ENCODE data around the gene OPTN. TPM values are rescaled to one million over a fixed set of nuclear protein-coding genes. Genes with fewer than 3 reads are reported as not detected.

The OPTN gene
- total RNA-seq, 2 experiments from 2014 or later = 86.8 to 99.6 TPM

- ATAC-seq (ENCODE audit: poor library complexity) (no peak), DNase-seq (peak in 7 of 14 experiments; percentile 12 to 50 (median 27))
- Histone ChIP-seq H3K27ac (ENCODE audit: low read depth in 1 of 2, low read length in 2 of 2) (no peak overlapping the region), H3K4me3 (ENCODE audit: low read length) (peak overlapping the region; percentile 36), H3K36me3 (ENCODE audit: insufficient read depth, low read length) (no peaks in the 10 kb centered on the region), H3K9me3 (ENCODE audit: control insufficient read depth in 1 of 2, insufficient read depth in 1 of 2, low read length in 2 of 2) (no peaks in the 10 kb centered on the region), H3K27me3 (ENCODE audit: control insufficient read depth in 1 of 2, insufficient read depth in 2 of 2, low read length in 2 of 2) (no peaks in the 10 kb centered on the region), H3K4me1 (ENCODE audit: insufficient read depth, low read length) (peaks cover 12% of the 10 kb centered on the region)
- intact Hi-C loops (cut with DNase I, micrococcal nuclease) = no loop called here
- Mint-ChIP-seq H3K27ac (no peak overlapping the region), H3K4me3 (peak overlapping the region; percentile 50), H3K4me1 (ENCODE audit: low read depth) (peaks cover 16% of the 10 kb centered on the region), H3K36me3 (ENCODE audit: low read depth) (no peaks in the 10 kb centered on the region), H3K9me3 (peaks cover 3% of the 10 kb centered on the region), H3K27me3 (no peaks in the 10 kb centered on the region)
- ChIA-PET CTCF (interaction anchor here (0.6 kb wide), 1 partner anchor 133 kb away, joined by 5 read pairs; no protein-coding TSS in a partner anchor), POLR2A (interaction anchor here (1.4 kb wide), 1 partner anchor 144 kb away, joined by 7 read pairs; no protein-coding TSS in a partner anchor)
- no peak for TF ChIP-seq CTCF (IDR thresholded peaks at IDR 0.05)
These were observed 58.4 kb downstream of the OPTN start for GRCh38 chr10:13158401-13158800.

GRCh38 chr10:13160934-13161856 lies 61.2 kb downstream of the OPTN start, which contains the start of gene MCM10:
TSS of gene MCM10 (plus strand) at chr10:13161558. CDS start at chr10:13164203, 2,645 bp downstream.
- ATAC-seq (ENCODE audit: poor library complexity) = peak; percentile 100
- no peaks in the 10 kb centered on the region for H3K36me3 ChIP-seq (ENCODE audit: insufficient read depth, low read length)
- peak; percentile 94 for TF ChIP-seq CTCF (IDR thresholded peaks at IDR 0.05)
- H3K27ac ChIP-seq (ENCODE audit: low read depth in 1 of 2, low read length in 2 of 2) = peak within 1 kb of the TSS in 1 of 2 donors; percentile 24
- POLR2A ChIA-PET = interaction anchor here (0.7 to 4.3 kb wide), 6 partner anchors 24 to 426 kb away, joined by 3 to 39 read pairs (median 4); partner anchors contain the start of genes OPTN, PHYH and PRPF18
- H3K9me3 ChIP-seq (ENCODE audit: control insufficient read depth in 1 of 2, insufficient read depth in 1 of 2, low read length in 2 of 2) = no peaks in the 10 kb centered on the region
- DNase-seq = peak; percentile 93 to 99 (median 96)
- no peaks in the 10 kb centered on the region for H3K27me3 ChIP-seq (ENCODE audit: control insufficient read depth in 1 of 2, insufficient read depth in 2 of 2, low read length in 2 of 2)
- Mint-ChIP-seq H3K27me3 (no peaks in the 10 kb centered on the region), H3K9me3 (no peaks in the 10 kb centered on the region), H3K4me1 (ENCODE audit: low read depth) (peaks cover 16% of the 10 kb centered on the region), H3K27ac (peak within 1 kb of the TSS; percentile 72), H3K4me3 (peak within 1 kb of the TSS; percentile 91), H3K36me3 (ENCODE audit: low read depth) (no peaks in the 10 kb centered on the region)
- peak within 1 kb of the TSS; percentile 53 for H3K4me3 ChIP-seq (ENCODE audit: low read length)
- CTCF ChIA-PET = interaction anchor here (0.7 to 2.0 kb wide), 11 partner anchors 11 to 425 kb away, joined by 3 to 14 read pairs (median 5); partner anchors contain the start of genes PHYH and PRPF18
- intact Hi-C loops (cut with DNase I, micrococcal nuclease) = loop anchor here (1.0 to 10.0 kb wide), 8 partner anchors 141 to 616 kb away; partner anchors contain the start of gene PRPF18 (in 2 of the 2)
- H3K4me1 ChIP-seq (ENCODE audit: insufficient read depth, low read length) = peaks cover 12% of the 10 kb centered on the region

- H3K4me1 ChIP-seq (ENCODE audit: insufficient read depth, low read length) = peaks cover 12% of the 10 kb centered on the region
- no peaks in the 10 kb centered on the region for H3K27me3 ChIP-seq (ENCODE audit: control insufficient read depth in 1 of 2, insufficient read depth in 2 of 2, low read length in 2 of 2)
- H3K36me3 Mint-ChIP-seq (ENCODE audit: low read depth) = no peaks in the 10 kb centered on the region
- H3K36me3 ChIP-seq (ENCODE audit: insufficient read depth, low read length) = no peaks in the 10 kb centered on the region
- peak overlapping the region; percentile 53 for H3K4me3 ChIP-seq (ENCODE audit: low read length)
- CTCF ChIA-PET = interaction anchor here (0.7 to 2.0 kb wide), 10 partner anchors 10 to 425 kb away, joined by 3 to 14 read pairs (median 6); partner anchors contain the start of genes PHYH and PRPF18
- intact Hi-C loops (cut with DNase I, micrococcal nuclease) = loop anchor here (1.0 to 10.0 kb wide), 10 partner anchors 61 to 615 kb away; partner anchors contain the start of genes PRPF18 (in 2 of the 2) and OPTN (in 1 of the 2)
- no peak for TF ChIP-seq CTCF (IDR thresholded peaks at IDR 0.05)
- H3K4me1 Mint-ChIP-seq (ENCODE audit: low read depth) = peaks cover 16% of the 10 kb centered on the region
- ATAC-seq (ENCODE audit: poor library complexity) (no peak), DNase-seq (no peak)
- H3K27me3 Mint-ChIP-seq = no peaks in the 10 kb centered on the region
- peak overlapping the region; percentile 91 for H3K4me3 Mint-ChIP-seq
- H3K9me3 Mint-ChIP-seq = no peaks in the 10 kb centered on the region
- no peak overlapping the region for H3K27ac ChIP-seq (ENCODE audit: low read depth in 1 of 2, low read length in 2 of 2)
- POLR2A ChIA-PET = interaction anchor here (0.7 to 4.3 kb wide), 5 partner anchors 24 to 425 kb away, joined by 3 to 39 read pairs (median 4); partner anchors contain the start of genes PHYH and PRPF18
- H3K9me3 ChIP-seq (ENCODE audit: control insufficient read depth in 1 of 2, insufficient read depth in 1 of 2, low read length in 2 of 2) = no peaks in the 10 kb centered on the region
- no peak overlapping the region for H3K27ac Mint-ChIP-seq
These were observed 61.9 kb downstream of the OPTN start for GRCh38 chr10:13161857-13162271.

Measured in CD4-positive, alpha-beta T cell (primary cell).